ENCODE results near the gene CD48. TPM values are rescaled to one million over a fixed set of nuclear protein-coding genes. Genes with fewer than 3 reads are reported as not detected.

The CD48 gene
- total RNA-seq, 1 donor from 2014 or later = not detected

GRCh38 chr1:160675641-160676410 is 35.8 kb downstream of the CD48 start:
- TF ChIP-seq, protein P1, sequence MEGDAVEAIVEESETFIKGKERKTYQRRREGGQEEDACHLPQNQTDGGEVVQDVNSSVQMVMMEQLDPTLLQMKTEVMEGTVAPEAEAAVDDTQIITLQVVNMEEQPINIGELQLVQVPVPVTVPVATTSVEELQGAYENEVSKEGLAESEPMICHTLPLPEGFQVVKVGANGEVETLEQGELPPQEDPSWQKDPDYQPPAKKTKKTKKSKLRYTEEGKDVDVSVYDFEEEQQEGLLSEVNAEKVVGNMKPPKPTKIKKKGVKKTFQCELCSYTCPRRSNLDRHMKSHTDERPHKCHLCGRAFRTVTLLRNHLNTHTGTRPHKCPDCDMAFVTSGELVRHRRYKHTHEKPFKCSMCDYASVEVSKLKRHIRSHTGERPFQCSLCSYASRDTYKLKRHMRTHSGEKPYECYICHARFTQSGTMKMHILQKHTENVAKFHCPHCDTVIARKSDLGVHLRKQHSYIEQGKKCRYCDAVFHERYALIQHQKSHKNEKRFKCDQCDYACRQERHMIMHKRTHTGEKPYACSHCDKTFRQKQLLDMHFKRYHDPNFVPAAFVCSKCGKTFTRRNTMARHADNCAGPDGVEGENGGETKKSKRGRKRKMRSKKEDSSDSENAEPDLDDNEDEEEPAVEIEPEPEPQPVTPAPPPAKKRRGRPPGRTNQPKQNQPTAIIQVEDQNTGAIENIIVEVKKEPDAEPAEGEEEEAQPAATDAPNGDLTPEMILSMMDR (IDR thresholded peaks at IDR 0.05; ENCODE audit: unreplicated experiment) = peak; percentile 45
- peaks cover 4% of the 10 kb centered on the region for H3K27me3 Mint-ChIP-seq (ENCODE audit: unreplicated experiment)
- H3K36me3 Mint-ChIP-seq (ENCODE audit: low read depth, unreplicated experiment) = peaks cover 6% of the 10 kb centered on the region
- H3K27ac Mint-ChIP-seq (ENCODE audit: unreplicated experiment) = no peak overlapping the region
- no peak overlapping the region for H3K4me3 Mint-ChIP-seq (ENCODE audit: unreplicated experiment)
- peak; percentile 72 for DNase-seq (ENCODE audit: low spot score)
- peaks cover 20% of the 10 kb centered on the region for H3K4me1 Mint-ChIP-seq (ENCODE audit: unreplicated experiment)
- no peaks in the 10 kb centered on the region for H3K9me3 Mint-ChIP-seq (ENCODE audit: unreplicated experiment)

- DNase-seq (ENCODE audit: low spot score) = no peak
- peaks cover 6% of the 10 kb centered on the region for H3K36me3 Mint-ChIP-seq (ENCODE audit: low read depth, unreplicated experiment)
- peaks cover 1% of the 10 kb centered on the region for H3K27me3 Mint-ChIP-seq (ENCODE audit: unreplicated experiment)
- H3K4me3 Mint-ChIP-seq (ENCODE audit: unreplicated experiment) = no peak overlapping the region
- H3K4me1 Mint-ChIP-seq (ENCODE audit: unreplicated experiment) = peaks cover 22% of the 10 kb centered on the region
- H3K9me3 Mint-ChIP-seq (ENCODE audit: unreplicated experiment) = no peaks in the 10 kb centered on the region
- TF ChIP-seq, protein P1 (IDR thresholded peaks at IDR 0.05; ENCODE audit: unreplicated experiment) = no peak
- H3K27ac Mint-ChIP-seq (ENCODE audit: unreplicated experiment) = no peak overlapping the region
Measured at GRCh38 chr1:160674415-160674814, 37.2 kb downstream of the CD48 start.

DNA sequence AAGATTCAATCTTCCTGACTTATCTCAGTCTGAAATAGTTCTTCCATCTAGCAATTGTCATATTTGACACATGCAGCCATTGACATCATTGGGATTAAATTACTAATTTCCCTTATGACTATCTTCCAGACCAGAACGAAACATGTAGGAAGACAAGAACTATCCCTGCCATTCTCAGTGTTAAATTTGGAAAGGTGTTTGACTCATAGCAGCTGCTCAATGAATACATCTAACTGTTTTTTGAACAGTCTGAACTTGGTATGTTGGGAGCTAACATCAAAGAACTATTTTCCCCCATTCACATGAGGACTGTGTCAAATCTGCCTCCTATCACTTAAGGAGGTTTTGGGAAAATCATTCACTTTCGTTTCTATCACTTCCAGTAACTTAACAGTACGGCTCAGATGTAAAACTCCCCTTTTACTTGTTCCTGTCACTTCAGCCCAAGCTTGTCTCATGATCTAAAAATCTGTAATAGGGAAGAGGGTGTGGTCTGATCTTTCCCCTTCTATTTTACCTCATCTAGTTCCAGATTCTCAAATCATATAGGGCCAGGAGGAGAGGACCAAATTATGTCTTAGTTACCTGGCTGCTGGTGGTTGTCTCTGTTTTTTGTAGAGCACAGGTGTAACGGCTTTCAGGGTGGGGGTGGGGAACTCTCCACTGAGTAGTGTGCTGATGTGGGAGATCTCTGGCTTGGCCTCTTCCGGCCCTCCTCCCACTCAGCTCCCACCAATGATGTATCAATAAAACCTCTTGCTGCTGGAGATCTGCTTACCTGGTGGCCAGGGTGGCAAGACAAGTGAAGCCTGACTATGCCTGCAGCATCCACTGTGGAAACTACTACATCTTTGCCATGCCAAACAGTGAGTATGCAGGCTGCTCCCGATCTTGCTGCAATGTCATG is 38.6 kb downstream of the CD48 start:
- H3K9me3 Mint-ChIP-seq (ENCODE audit: unreplicated experiment) = no peaks in the 10 kb centered on the region
- H3K27ac Mint-ChIP-seq (ENCODE audit: unreplicated experiment) = no peak overlapping the region
- peaks cover 17% of the 10 kb centered on the region for H3K4me1 Mint-ChIP-seq (ENCODE audit: unreplicated experiment)
- H3K27me3 Mint-ChIP-seq (ENCODE audit: unreplicated experiment) = no peaks in the 10 kb centered on the region
- H3K36me3 Mint-ChIP-seq (ENCODE audit: low read depth, unreplicated experiment) = peaks cover 6% of the 10 kb centered on the region
- TF ChIP-seq, protein P1 (IDR thresholded peaks at IDR 0.05; ENCODE audit: unreplicated experiment) = no peak
- no peak for DNase-seq (ENCODE audit: low spot score)
- no peak overlapping the region for H3K4me3 Mint-ChIP-seq (ENCODE audit: unreplicated experiment)

- H3K4me3 Mint-ChIP-seq (ENCODE audit: unreplicated experiment) = no peak overlapping the region
- peaks cover 3% of the 10 kb centered on the region for H3K36me3 Mint-ChIP-seq (ENCODE audit: low read depth, unreplicated experiment)
- H3K9me3 Mint-ChIP-seq (ENCODE audit: unreplicated experiment) = no peaks in the 10 kb centered on the region
Measured at GRCh38 chr1:160671603-160672517, 39.8 kb downstream of the CD48 start.

More at GRCh38 chr1:160671603-160672517, 39.8 kb downstream of the CD48 start:
- no peak for DNase-seq (ENCODE audit: low spot score)
- no peak overlapping the region for H3K27ac Mint-ChIP-seq (ENCODE audit: unreplicated experiment)
- peaks cover 11% of the 10 kb centered on the region for H3K4me1 Mint-ChIP-seq (ENCODE audit: unreplicated experiment)
- no peaks in the 10 kb centered on the region for H3K27me3 Mint-ChIP-seq (ENCODE audit: unreplicated experiment)
- TF ChIP-seq, protein P1 (IDR thresholded peaks at IDR 0.05; ENCODE audit: unreplicated experiment) = no peak
